Measurements from ENCODE around the gene TRIM7. TPM values are rescaled to one million over a fixed set of nuclear protein-coding genes. Genes with fewer than 3 reads are reported as not detected.
"Not testable (repeated sequence)": the region's sequence is repeated elsewhere in the genome, so short reads cannot be mapped to it uniquely, and the experiment has no call there.

TRIM7 gene
- total RNA-seq, 1 donor from 2014 or later: 0.93 TPM

DNA sequence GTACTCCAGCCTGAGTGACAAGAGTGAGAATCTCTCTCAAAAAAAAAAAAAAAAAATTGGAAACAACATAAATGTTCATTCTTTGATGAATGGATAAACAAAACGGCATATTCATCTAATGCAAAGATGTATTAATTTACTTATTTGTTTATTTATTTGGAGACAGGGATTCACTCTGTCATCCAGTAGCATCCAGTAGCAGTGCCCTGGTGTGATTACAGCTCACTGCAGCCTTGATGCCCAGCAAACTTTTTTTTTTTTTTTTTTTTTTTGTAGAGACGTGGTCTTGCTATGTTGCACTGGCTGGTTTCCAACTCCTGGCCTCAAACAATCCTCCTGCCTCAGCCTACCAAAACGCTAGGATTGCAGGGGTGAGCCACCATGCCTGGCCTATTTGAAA is 33.2 kb downstream of the TRIM7 start:
- peaks cover 25% of the 10 kb centered on the region for H3K27me3 Mint-ChIP-seq (ENCODE audit: unreplicated experiment)
- TF ChIP-seq, protein P1, sequence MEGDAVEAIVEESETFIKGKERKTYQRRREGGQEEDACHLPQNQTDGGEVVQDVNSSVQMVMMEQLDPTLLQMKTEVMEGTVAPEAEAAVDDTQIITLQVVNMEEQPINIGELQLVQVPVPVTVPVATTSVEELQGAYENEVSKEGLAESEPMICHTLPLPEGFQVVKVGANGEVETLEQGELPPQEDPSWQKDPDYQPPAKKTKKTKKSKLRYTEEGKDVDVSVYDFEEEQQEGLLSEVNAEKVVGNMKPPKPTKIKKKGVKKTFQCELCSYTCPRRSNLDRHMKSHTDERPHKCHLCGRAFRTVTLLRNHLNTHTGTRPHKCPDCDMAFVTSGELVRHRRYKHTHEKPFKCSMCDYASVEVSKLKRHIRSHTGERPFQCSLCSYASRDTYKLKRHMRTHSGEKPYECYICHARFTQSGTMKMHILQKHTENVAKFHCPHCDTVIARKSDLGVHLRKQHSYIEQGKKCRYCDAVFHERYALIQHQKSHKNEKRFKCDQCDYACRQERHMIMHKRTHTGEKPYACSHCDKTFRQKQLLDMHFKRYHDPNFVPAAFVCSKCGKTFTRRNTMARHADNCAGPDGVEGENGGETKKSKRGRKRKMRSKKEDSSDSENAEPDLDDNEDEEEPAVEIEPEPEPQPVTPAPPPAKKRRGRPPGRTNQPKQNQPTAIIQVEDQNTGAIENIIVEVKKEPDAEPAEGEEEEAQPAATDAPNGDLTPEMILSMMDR (IDR thresholded peaks at IDR 0.05; ENCODE audit: partially characterized antibody, unreplicated experiment): no peak
- H3K27ac Mint-ChIP-seq (ENCODE audit: unreplicated experiment): no peak overlapping the region
- DNase-seq: no peak
- H3K9me3 Mint-ChIP-seq (ENCODE audit: unreplicated experiment): peaks cover 14% of the 10 kb centered on the region
- H3K4me3 Mint-ChIP-seq (ENCODE audit: unreplicated experiment): no peak overlapping the region
- H3K4me1 Mint-ChIP-seq (ENCODE audit: low read depth, unreplicated experiment): peaks cover 9% of the 10 kb centered on the region
- peaks cover 4% of the 10 kb centered on the region for H3K36me3 Mint-ChIP-seq (ENCODE audit: unreplicated experiment)

DNA sequence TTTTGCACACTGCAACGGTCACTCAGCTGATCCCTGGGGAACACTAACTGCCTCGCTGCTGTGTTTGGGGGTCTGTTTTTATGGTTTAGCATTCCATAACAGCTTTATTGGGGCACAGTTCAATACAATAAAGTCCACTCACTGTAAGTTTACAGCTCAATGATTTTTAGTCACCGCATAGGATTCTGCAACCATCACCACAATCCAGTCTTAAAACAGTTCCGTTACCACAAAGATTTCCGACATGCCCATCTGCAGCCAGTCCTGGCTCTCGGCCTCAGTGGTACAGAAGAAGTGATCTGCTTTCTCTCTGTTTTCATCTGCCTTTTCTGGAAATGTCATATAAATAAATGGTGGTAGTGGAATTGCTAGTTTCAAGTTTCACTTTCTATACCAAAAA is 34.0 kb downstream of the TRIM7 start:
- Mint-ChIP-seq H3K27me3 (ENCODE audit: unreplicated experiment) (peaks cover 25% of the 10 kb centered on the region), H3K4me1 (ENCODE audit: low read depth, unreplicated experiment) (peaks cover 9% of the 10 kb centered on the region), H3K9me3 (ENCODE audit: unreplicated experiment) (peaks cover 14% of the 10 kb centered on the region), H3K36me3 (ENCODE audit: unreplicated experiment) (peaks cover 4% of the 10 kb centered on the region), H3K27ac (ENCODE audit: unreplicated experiment) (no peak overlapping the region), H3K4me3 (ENCODE audit: unreplicated experiment) (peak overlapping the region; percentile 82)
- DNase-seq: no peak
- TF ChIP-seq, protein P1 (IDR thresholded peaks at IDR 0.05; ENCODE audit: partially characterized antibody, unreplicated experiment): no peak

DNA sequence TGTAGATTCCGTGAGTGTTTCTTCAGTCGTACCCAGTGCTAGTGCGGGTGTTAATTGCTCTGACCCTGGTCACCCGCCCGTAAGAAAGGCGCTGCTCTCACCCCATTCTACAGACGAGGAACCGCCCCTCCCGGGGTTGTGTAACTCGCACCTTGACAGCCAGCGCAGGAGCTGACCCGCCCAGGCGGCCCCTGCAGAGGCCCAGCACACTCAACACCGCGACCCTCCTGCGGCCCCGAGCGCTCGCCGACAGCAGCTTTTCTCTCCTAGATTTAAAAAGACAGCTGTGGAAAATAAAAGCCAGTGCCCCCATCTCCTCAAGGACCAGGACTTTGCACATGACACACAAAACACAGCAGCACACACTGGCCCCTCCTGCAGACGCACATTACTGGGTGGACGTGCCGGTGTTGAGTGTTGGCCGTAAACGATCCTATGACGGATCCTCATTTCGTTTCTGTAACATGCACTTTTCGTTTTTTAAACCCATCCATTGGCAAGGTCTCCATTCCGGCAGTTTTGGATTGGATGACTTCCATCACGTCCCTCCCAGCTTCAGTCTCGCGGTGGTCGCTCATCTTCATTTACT is 34.7 kb downstream of the TRIM7 start:
- peaks cover 4% of the 10 kb centered on the region for H3K36me3 Mint-ChIP-seq (ENCODE audit: unreplicated experiment)
- H3K27me3 Mint-ChIP-seq (ENCODE audit: unreplicated experiment): peaks cover 27% of the 10 kb centered on the region
- H3K27ac Mint-ChIP-seq (ENCODE audit: unreplicated experiment): no peak overlapping the region
- TF ChIP-seq, protein P1 (IDR thresholded peaks at IDR 0.05; ENCODE audit: partially characterized antibody, unreplicated experiment): no peak
- H3K4me3 Mint-ChIP-seq (ENCODE audit: unreplicated experiment): peak overlapping the region; percentile 82
- H3K9me3 Mint-ChIP-seq (ENCODE audit: unreplicated experiment): peaks cover 14% of the 10 kb centered on the region
- no peak for DNase-seq
- peaks cover 9% of the 10 kb centered on the region for H3K4me1 Mint-ChIP-seq (ENCODE audit: low read depth, unreplicated experiment)

DNA sequence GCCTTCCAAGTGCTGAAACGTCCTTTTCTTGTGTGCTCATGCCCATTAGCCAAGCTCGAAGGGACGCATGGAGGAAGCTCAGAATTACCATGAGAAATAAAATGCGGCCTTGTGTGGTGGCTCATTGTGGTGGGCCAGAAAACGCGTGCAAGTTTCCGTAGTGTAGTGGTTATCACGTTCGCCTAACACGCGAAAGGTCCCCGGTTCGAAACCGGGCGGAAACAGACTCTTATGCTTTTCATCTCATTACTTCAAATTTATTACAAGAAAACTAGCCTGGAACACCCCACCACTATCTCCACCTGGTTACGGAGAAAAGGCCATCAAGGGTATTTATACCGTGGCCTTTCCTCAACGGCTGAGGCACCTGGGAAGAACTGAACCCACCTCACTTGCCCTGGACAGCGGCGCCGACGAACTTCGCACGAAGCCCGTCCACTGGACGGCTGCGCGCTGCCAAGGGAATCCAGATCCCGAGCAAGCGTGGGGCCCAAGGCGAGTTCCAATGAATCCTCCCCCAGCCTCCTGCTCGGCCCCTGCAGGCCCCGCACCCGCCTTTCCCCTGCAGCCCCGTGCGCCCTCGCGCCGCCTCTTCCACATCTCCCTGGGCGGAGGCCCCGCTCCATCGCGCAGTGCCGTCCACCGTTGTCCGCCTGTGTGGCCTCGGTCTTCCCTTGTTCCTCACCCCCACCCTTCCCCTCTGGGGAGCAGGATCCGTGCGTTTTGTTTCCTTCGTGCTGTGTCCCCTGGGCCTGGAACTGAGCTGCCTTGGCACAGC is 35.3 kb downstream of the TRIM7 start:
- not testable (repeated sequence) for H3K36me3 Mint-ChIP-seq (ENCODE audit: unreplicated experiment); H3K4me1 Mint-ChIP-seq (ENCODE audit: low read depth, unreplicated experiment); H3K27ac Mint-ChIP-seq (ENCODE audit: unreplicated experiment)
- Mint-ChIP-seq H3K4me3 (ENCODE audit: unreplicated experiment) (peak overlapping the region; percentile 82), H3K9me3 (ENCODE audit: unreplicated experiment) (peaks cover 14% of the 10 kb centered on the region), H3K27me3 (ENCODE audit: unreplicated experiment) (peaks cover 27% of the 10 kb centered on the region)
- peak; percentile 79 for DNase-seq

DNA sequence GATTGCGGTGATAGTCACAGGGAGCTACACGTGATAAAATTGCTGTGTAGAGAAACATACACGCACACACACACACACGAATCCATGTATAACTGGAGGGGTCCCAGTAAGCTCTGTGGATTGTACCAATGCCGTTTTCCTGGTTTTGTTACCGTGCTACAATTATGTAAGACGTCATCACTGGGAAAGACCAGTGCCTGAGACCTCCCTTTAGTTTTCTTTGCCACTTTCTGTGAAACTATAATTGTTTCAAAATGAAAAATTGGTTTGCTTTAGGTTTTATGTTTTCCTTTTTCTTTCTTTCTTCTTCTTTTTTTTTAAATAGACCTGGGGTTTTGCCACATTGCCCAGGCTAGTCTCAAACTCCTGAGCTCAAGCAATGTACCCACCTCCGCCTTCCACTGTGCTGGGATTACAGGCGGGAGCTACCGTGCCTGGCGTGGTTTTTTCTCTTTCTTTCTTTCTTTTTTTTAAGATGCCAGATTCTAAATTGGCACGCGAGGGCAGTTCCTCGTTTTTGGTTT is 36.3 kb downstream of the TRIM7 start:
- Mint-ChIP-seq H3K9me3 (ENCODE audit: unreplicated experiment) (peaks cover 18% of the 10 kb centered on the region), H3K36me3 (ENCODE audit: unreplicated experiment) (peaks cover 4% of the 10 kb centered on the region), H3K4me1 (ENCODE audit: low read depth, unreplicated experiment) (peaks cover 9% of the 10 kb centered on the region), H3K27me3 (ENCODE audit: unreplicated experiment) (peaks cover 25% of the 10 kb centered on the region), H3K4me3 (ENCODE audit: unreplicated experiment) (peak overlapping the region; percentile 57), H3K27ac (ENCODE audit: unreplicated experiment) (no peak overlapping the region)
- TF ChIP-seq, protein P1 (IDR thresholded peaks at IDR 0.05; ENCODE audit: partially characterized antibody, unreplicated experiment): no peak
- DNase-seq: no peak
